ENCODE data around the gene SLN. TPM values are rescaled to one million over a fixed set of nuclear protein-coding genes. Genes with fewer than 3 reads are reported as not detected.

The SLN gene
- total RNA-seq: not detected in 2 replicates

DNA sequence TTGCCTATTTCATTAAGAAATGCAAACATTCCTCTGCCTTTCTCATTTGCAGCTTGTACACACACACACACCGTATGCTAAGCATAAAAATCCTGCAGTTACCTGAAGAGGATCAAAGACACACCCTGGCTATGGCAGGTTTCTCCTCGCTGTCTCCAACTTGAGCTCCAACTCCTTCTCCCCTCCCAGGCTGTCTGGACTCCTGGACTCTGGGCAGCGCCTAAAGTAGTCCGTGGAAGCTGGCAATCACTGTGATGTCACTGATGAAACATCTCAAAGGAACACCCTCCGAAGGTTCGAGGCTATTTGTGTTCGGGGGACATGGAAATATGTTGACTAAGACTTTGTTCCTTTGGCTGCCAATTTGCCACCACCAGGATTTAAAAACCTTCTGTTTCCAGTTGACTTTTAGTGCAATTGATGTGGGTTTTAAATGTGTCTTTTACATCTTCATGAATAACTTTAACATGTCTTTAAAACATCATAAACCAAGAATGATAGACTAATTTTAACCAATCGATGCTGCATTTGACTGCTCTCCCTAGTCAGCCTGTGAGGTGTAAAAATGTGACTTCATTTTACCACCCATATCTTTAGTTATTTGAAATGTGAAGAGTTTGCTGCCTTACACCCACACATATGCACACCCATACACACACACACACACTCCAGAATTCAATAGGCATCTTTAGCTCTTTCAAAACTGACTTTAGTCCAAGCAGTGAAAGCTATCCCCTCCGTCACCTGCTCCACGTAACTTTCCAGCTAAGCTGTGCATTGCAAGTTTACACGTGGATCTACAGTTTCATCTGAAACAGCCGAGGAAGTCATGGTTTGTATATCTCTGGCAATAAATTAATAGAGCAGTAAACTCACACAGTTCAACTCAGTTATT, at the start of gene SLN:
TSS of gene SLN (minus strand) at position 196 of the 895 bp plus-strand sequence.

Other genes starting within 250 kb of the SLN start
- 4.0 and 6.6 TPM in 2 replicates for gene ALKBH8, start 146.3 kb downstream of the SLN start, total RNA-seq
- not detected in 2 replicates for gene ELMOD1, start 120.9 kb downstream of the SLN start, total RNA-seq
- gene SLC35F2, start 146.7 kb upstream of the SLN start, total RNA-seq: 51.6 and 51.9 TPM in 2 replicates
- gene RAB39A, start 216.4 kb upstream of the SLN start, total RNA-seq: not detected in 2 replicates

All from hair follicular keratinocyte (primary cell).